Metanephros (tissue), 1 donor: ENCODE measurements around the gene C4BPB. TPM values are rescaled to one million over a fixed set of nuclear protein-coding genes. Genes with fewer than 3 reads are reported as not detected.

Experiments used
- total RNA-seq: library from RNA; depleted of rRNA; stranded (reverse); fragments of >200 nt; gene quantifications from one replicate; pipeline ENCODE4 v1.2.3, GENCODE V29; 2014

The C4BPB gene
- 1.8 TPM for total RNA-seq

GRCh38 chr1:207088701-207089626, at the start of gene C4BPB:
C4BPB (plus strand) TSS chr1:207088860; CDS start chr1:207089532, 672 bp downstream.

GRCh38 chr1:207051191-207051943, 37.3 kb upstream of the C4BPB start, which contains the start of gene YOD1:
YOD1 (minus strand) TSS chr1:207051208; CDS start chr1:207051030, 178 bp downstream.

GRCh38 chr1:207052911-207053769, 35.5 kb upstream of the C4BPB start, which contains the start of gene PFKFB2:
PFKFB2 (plus strand) TSS chr1:207053275; CDS start chr1:207054718, 1,443 bp downstream.

GRCh38 chr1:207103892-207104373, 15.3 kb downstream of the C4BPB start, which contains the start of gene C4BPA:
C4BPA (plus strand) TSS chr1:207104233; CDS start chr1:207113026, 8,793 bp downstream.

Other genes with a start within 250 kb of the C4BPB start
- not detected for gene IL20, start 223.2 kb upstream of the C4BPB start, total RNA-seq
- not detected for gene IL24, start 191.4 kb upstream of the C4BPB start, total RNA-seq
- gene FCMR, start 166.9 kb upstream of the C4BPB start, total RNA-seq = 2.5 TPM
- gene PIGR, start 142.4 kb upstream of the C4BPB start, total RNA-seq = 7.6 TPM
- 6.0 TPM for gene FCAMR, start 118.4 kb upstream of the C4BPB start, total RNA-seq
- 13.3 TPM for gene C1orf116, start 56.1 kb upstream of the C4BPB start, total RNA-seq
- gene YOD1, start 37.7 kb upstream of the C4BPB start, total RNA-seq = 24.8 TPM
- gene PFKFB2, start 35.6 kb upstream of the C4BPB start, total RNA-seq = 17.5 TPM
- gene C4BPA, start 15.4 kb downstream of the C4BPB start, total RNA-seq = 0.76 TPM
- 77.8 TPM for gene CD55, start 232.8 kb downstream of the C4BPB start, total RNA-seq